Measurements from ENCODE around the gene DNAAF5. TPM values are rescaled to one million over a fixed set of nuclear protein-coding genes. Genes with fewer than 3 reads are reported as not detected.
A peak's percentile ranks its signal among the peaks of the same experiment; 100 is the strongest.

Gene DNAAF5
- polyA plus RNA-seq, 3 donors from 2014 or later, result 0.45 to 1.4 (median 1.3) TPM

DNA sequence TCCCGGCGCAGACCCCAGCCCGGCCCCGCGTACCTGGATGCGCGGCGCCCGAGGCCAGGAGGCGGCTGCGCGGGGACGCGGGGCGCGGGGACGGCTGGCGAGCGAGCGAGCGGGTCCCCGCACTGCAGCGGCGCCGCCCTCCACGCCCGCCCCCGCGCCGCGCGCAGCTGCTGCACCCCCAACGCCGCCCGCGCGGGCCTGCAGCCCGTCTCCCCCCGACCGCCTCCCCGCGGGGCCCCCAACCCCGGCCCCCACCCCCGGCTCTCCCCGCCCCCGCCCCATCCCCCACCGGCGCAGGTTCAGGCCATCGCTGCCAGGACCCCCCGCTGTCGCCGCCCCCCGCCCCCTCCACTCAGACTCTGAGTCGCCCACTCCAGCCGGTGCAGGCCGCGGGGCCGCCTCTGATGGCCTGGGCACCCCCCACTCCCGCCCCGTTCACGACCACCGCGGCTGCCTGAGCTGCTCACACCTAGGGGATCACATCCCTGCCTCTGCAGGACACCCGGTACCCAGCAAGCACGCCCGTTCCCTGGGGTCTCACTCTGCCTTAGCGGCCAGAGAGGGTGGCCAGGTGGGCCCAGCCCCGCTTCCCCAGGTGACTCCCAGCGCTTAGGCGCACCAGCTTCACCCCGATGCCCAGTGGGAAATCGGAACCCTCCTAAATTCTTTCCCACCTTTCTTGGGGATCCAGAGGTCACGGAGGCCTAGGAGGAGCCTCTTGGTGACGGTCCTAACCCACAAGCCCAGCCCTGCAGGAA is 13.9 kb upstream of the DNAAF5 start:
- peaks cover 2 to 6% (median 2%) of the 10 kb centered on the region in 3 donors for H3K27me3 Mint-ChIP-seq (ENCODE audit: low read depth in 3 of 3)
- DNase-seq, result no peak
- H3K4me1 Mint-ChIP-seq, result peaks cover 0 to 5% of the 10 kb centered on the region in 2 donors
- no peak overlapping the region for H3K27ac Mint-ChIP-seq
- no peak overlapping the region for H3K4me3 Mint-ChIP-seq
- peaks cover 0 to 5% (median 4%) of the 10 kb centered on the region in 3 donors for H3K36me3 Mint-ChIP-seq
- H3K9me3 Mint-ChIP-seq, result peaks cover 0 to 3% (median 0%) of the 10 kb centered on the region in 6 donors

DNA sequence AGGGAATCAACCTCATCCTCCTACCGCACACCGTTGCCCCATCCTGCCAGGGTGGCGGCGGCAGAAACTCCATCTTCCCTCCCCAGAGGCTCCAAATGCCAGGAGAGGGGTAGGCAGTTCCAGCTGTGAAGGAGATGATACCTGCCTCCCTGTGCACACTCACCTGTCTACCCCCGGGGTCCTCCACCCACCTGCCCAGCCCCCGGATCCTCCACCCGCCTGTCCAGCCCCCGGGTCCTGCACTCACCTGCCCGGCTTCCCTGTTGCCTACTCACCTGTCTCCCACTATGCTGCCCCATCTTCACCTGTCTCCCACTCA is 13.4 kb upstream of the DNAAF5 start:
- DNase-seq, result no peak
- peaks cover 2 to 6% (median 2%) of the 10 kb centered on the region in 3 donors for H3K27me3 Mint-ChIP-seq (ENCODE audit: low read depth in 3 of 3)
- H3K27ac Mint-ChIP-seq, result no peak overlapping the region
- H3K4me1 Mint-ChIP-seq, result peaks cover 0 to 5% of the 10 kb centered on the region in 2 donors
- peaks cover 0 to 5% (median 4%) of the 10 kb centered on the region in 3 donors for H3K36me3 Mint-ChIP-seq
- peaks cover 0 to 3% (median 0%) of the 10 kb centered on the region in 6 donors for H3K9me3 Mint-ChIP-seq
- H3K4me3 Mint-ChIP-seq, result peak overlapping the region in 3 of 5 donors; percentile 39 to 46 (median 42)

DNA sequence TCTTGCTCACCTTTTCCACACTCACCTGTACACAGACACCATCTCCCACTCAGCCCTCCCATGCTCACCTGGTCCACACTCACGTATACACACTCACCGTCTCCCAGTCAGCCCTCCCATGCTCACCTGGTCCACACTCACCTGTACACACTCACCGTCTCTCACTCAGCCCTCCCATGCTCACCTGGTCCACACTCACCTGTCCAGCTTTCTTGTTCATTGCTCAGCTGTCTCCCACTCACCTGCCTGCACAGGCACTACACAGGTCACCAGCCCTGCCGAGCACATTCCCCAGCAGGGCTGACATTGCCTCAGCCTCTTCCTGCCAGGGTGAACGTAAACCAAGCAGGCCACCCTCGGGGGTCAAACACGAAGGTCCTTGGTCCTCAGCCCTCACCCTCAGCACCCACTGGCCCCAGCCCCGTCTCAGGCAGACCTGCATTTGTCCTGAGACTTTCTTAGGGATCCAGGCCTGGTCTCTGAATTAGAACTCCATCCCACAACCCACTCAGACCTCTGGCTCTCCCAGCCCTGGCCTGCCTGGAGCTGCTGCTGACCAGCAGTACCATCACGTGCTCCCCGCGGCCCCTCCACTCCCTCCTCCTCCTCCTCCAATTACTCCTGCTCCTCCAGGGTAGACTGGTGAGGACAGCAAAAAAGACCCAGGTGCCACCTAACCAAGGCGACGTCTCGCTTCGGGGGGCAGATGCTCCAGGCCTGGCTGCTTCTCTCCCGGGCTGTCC is 12.8 kb upstream of the DNAAF5 start:
- peaks cover 0 to 5% of the 10 kb centered on the region in 2 donors for H3K4me1 Mint-ChIP-seq
- peaks cover 2 to 6% (median 2%) of the 10 kb centered on the region in 3 donors for H3K27me3 Mint-ChIP-seq (ENCODE audit: low read depth in 3 of 3)
- peak overlapping the region in 4 of 5 donors; percentile 36 to 46 (median 40) for H3K4me3 Mint-ChIP-seq
- peaks cover 0 to 5% (median 4%) of the 10 kb centered on the region in 3 donors for H3K36me3 Mint-ChIP-seq
- H3K9me3 Mint-ChIP-seq, result peaks cover 0 to 3% (median 0%) of the 10 kb centered on the region in 6 donors
- no peak for DNase-seq
- peak overlapping the region in 1 of 6 donors; percentile 37 for H3K27ac Mint-ChIP-seq

DNA sequence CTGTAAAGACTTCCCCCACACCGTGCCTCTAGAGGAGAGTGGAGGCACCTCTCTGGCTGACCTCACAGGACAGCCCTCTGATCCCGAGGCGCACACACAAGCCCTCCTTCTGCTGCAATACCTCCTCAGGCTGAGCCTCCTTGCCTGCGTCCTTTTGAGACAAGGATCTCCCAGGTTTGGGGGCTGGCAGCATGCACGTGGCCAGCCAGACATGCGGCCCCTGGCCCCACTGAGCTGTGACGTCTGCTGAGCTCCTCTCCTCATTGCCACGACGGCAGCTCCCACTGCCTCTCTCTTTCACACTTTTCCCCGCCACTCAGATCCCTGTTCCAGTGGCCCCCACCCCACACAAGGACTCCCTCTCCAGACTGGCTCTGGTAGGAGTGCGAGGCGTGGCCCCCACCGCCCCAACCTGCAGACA is 12.2 kb upstream of the DNAAF5 start:
- Mint-ChIP-seq H3K4me3 (peak overlapping the region in 1 of 5 donors; percentile 6), H3K9me3 (peaks cover 0 to 3% (median 0%) of the 10 kb centered on the region in 6 donors), H3K27ac (peak overlapping the region in 1 of 6 donors; percentile 37), H3K36me3 (peaks cover 0 to 5% (median 4%) of the 10 kb centered on the region in 3 donors), H3K4me1 (peaks cover 0 to 5% of the 10 kb centered on the region in 2 donors), H3K27me3 (ENCODE audit: low read depth in 3 of 3) (peaks cover 2 to 6% (median 2%) of the 10 kb centered on the region in 3 donors)
- DNase-seq, result no peak

DNA sequence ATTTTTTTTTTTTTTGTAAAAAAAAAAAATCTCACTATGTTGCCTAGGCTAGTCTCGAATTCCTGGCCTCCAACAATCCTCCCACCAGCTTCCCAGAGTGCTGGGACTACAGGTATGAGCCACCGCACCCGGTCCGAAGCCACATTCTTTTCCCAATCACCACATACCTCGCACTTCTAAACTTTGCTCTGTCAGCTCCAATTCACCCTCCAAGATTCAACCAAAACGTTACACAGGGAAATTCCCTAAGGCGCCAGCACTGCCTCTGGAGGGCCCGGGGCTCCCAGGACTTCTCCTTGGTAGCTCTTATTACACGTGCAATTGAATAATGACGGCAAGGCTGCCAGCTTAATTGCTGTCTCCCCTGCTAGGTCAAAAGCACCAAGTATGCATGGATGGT is 10.3 kb upstream of the DNAAF5 start:
- Mint-ChIP-seq H3K4me1 (peaks cover 0 to 5% of the 10 kb centered on the region in 2 donors), H3K27ac (no peak overlapping the region), H3K9me3 (peaks cover 0 to 3% (median 0%) of the 10 kb centered on the region in 6 donors), H3K36me3 (peaks cover 0 to 9% (median 4%) of the 10 kb centered on the region in 3 donors), H3K27me3 (ENCODE audit: low read depth in 3 of 3) (peaks cover 0 to 6% (median 5%) of the 10 kb centered on the region in 3 donors), H3K4me3 (no peak overlapping the region)
- no peak for DNase-seq

DNA sequence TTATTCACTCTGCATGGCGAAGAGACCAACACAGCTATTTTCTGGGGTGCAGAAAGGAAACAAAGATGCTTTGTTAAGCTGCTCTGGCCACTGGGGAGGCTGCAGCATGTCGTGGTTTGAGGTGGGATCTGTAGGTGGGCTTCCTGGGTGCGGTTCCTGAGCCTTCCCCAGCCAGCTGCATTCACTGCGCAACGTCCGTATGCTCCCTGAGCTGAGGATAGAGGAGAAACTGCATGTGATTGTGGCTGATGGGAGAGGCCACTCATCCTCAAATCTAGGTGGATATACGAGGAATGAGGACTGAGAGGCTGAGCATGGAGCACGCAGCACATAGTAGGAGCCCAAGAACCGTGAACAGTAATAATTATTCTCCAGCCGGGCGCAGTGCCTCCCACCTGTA is 9.9 kb upstream of the DNAAF5 start:
- no peak for DNase-seq
- Mint-ChIP-seq H3K36me3 (peaks cover under 1 to 10% (median 4%) of the 10 kb centered on the region in 3 donors), H3K27ac (no peak overlapping the region), H3K27me3 (ENCODE audit: low read depth in 3 of 3) (peaks cover 0 to 6% (median 5%) of the 10 kb centered on the region in 3 donors), H3K4me1 (peaks cover 0 to 5% of the 10 kb centered on the region in 2 donors), H3K9me3 (peaks cover 0 to 3% (median 0%) of the 10 kb centered on the region in 6 donors), H3K4me3 (no peak overlapping the region)

DNA sequence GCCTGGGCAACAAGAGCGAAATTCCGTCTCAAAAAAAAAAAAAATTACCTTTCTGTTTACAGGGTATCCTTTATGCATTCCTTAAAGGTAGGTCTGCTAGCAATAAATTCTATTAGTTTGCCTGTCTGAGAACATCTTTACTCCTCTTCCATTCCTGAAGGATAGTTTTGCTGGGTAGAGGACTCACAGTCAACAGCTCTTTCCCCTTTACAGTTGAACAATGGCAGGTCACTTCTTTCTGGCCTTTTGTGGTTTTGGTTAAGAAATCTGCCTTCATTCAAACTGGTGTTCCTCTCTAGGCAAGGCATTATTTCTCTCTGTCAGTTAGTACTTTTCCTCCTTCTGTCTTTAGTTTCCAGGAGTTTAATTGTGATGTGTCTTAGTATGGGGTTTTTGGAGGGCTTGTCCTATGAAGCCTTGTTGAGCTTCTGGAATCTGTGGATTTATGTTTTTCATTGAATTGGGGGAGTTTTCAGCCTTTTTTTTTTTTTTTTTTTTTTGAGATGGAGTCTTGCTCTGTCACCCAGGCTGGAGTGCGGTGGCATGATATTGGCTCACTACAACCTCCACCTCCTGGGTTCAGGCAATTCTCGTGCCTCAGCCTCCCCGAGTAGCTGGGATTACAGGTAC is 4.8 kb upstream of the DNAAF5 start:
- no peak overlapping the region for H3K4me3 Mint-ChIP-seq
- H3K27me3 Mint-ChIP-seq (ENCODE audit: low read depth in 3 of 3), result peaks cover 0 to 5% (median 0%) of the 10 kb centered on the region in 3 donors
- H3K4me1 Mint-ChIP-seq, result peaks cover 10% of the 10 kb centered on the region in 2 donors
- no peak for DNase-seq
- peak overlapping the region in 1 of 6 donors; percentile 26 for H3K27ac Mint-ChIP-seq
- peaks cover 0 to 4% (median 0%) of the 10 kb centered on the region in 6 donors for H3K9me3 Mint-ChIP-seq
- peaks cover 0 to 16% (median 7%) of the 10 kb centered on the region in 3 donors for H3K36me3 Mint-ChIP-seq

DNA sequence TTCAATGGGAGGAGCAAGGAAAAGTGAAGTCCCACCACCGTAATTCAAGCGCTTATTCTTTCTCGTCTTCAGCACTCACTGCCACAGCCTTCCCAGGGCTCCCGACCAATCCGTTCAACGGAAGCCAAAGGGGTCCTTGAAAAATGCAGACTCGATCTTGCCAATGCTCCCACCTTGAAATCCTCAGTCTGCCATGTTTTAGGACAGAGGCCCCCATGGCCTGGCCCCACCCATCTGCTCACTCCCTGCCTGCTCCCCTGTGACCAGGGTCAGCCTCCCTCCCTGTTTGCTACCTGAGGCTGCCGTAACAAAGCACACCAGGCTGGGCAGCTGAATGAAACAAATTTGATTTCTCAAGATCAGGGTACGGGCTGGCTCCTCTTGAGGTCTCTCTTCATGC is 3.0 kb upstream of the DNAAF5 start:
- Mint-ChIP-seq H3K27ac (no peak overlapping the region), H3K4me3 (no peak overlapping the region), H3K27me3 (ENCODE audit: low read depth in 3 of 3) (peaks cover 0 to 5% (median 0%) of the 10 kb centered on the region in 3 donors), H3K4me1 (peaks cover 17 to 19% of the 10 kb centered on the region in 2 donors), H3K36me3 (peaks cover 0 to 16% (median 7%) of the 10 kb centered on the region in 3 donors), H3K9me3 (peaks cover 0 to 4% (median 0%) of the 10 kb centered on the region in 6 donors)
- DNase-seq, result no peak

DNA sequence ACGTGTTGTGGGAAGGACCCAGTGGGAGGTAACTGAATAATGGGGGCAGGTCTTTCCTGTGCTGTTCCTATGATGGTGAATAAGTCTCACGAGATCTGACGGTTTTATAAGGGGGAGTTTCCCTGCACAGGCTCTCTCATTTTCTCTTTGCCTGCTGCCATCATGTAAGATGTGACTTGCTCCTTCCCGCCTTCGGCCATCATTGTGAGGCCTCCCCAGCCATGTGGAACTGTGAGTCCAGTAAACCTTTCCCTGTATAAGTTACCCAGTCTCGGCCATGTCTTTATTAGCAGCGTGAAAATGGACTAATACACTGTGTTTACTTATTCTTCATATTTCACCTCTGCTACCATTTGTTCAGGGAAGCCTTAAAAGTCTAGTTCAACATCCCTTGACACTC is 2.2 kb upstream of the DNAAF5 start:
- no peak overlapping the region for H3K27ac Mint-ChIP-seq
- peaks cover 0 to 5% (median 0%) of the 10 kb centered on the region in 3 donors for H3K27me3 Mint-ChIP-seq (ENCODE audit: low read depth in 3 of 3)
- H3K4me1 Mint-ChIP-seq, result peaks cover 17 to 19% of the 10 kb centered on the region in 2 donors
- peaks cover 0 to 16% (median 7%) of the 10 kb centered on the region in 3 donors for H3K36me3 Mint-ChIP-seq
- no peak for DNase-seq
- H3K4me3 Mint-ChIP-seq, result no peak overlapping the region
- peaks cover 0 to 4% (median 0%) of the 10 kb centered on the region in 6 donors for H3K9me3 Mint-ChIP-seq

DNA sequence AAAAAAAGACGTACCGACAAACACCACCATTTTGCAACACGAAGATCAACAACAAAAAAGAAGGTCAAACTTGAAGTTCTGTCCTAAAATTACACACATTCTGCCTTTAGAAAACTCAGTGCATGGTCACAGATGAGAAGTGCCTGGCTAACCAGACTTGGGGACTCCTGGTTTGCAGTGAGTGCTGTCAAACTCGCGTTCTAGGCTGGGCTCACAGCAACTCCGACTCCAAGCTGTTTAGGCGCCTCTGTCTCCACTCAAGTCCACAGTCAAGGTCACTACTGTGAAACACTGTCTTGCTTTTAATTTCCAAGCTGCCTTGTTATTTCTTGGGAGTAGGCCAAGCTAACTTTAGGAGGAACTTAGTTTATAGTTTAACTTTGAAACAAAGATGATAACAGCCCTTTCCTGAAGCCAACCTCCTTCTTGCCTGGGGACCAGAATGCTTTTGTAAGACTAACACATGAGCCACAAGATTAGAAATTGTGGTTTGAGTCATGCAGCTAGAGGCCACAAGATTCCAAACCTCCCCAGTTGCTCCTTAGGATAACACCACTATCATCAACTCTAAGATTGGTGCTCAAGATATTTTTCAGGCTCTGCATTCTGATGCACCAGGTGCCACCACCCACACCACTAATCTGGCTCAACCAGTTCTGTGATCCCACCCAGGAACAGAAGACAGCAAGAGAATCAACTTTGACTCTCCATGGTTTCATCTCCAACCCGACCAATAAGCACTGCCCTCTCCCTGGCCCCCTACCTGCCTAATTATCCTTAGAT is 1.1 kb upstream of the DNAAF5 start:
- H3K27ac Mint-ChIP-seq, result peak overlapping the region in 3 of 6 donors; percentile 45 to 67 (median 49)

DNA sequence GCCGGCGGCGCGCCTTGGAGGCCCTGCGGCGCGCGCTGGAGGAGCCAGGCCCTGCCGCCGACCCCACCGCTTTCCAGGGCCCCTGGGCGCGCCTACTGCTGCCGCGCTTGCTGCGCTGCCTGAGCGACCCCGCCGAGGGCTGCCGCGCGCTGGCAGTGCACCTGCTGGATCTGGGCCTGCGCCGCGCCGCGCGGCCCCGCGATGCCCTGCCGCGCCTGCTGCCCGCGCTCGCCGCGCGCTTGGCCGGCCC is 280 bp downstream of the DNAAF5 start:
- no peak for DNase-seq
- Mint-ChIP-seq H3K36me3 (peaks cover 5 to 20% (median 17%) of the 10 kb centered on the region in 3 donors), H3K4me3 (no peak overlapping the region), H3K4me1 (peaks cover 19 to 20% of the 10 kb centered on the region in 2 donors), H3K27me3 (ENCODE audit: low read depth in 3 of 3) (peaks cover 0 to 2% (median 0%) of the 10 kb centered on the region in 3 donors), H3K27ac (no peak overlapping the region), H3K9me3 (peaks cover 0 to 2% (median 0%) of the 10 kb centered on the region in 6 donors)

More for the DNA sequence above, 1.1 kb upstream of the DNAAF5 start:
- Mint-ChIP-seq H3K36me3 (peaks cover 7 to 19% (median 9%) of the 10 kb centered on the region in 3 donors), H3K27me3 (ENCODE audit: low read depth in 3 of 3) (peaks cover 0 to 5% (median 0%) of the 10 kb centered on the region in 3 donors), H3K9me3 (peaks cover 0 to 4% (median 0%) of the 10 kb centered on the region in 6 donors), H3K4me1 (peaks cover 19 to 20% of the 10 kb centered on the region in 2 donors), H3K4me3 (peak overlapping the region; percentile 60 to 80 (median 66))
- DNase-seq, result no peak

DNA sequence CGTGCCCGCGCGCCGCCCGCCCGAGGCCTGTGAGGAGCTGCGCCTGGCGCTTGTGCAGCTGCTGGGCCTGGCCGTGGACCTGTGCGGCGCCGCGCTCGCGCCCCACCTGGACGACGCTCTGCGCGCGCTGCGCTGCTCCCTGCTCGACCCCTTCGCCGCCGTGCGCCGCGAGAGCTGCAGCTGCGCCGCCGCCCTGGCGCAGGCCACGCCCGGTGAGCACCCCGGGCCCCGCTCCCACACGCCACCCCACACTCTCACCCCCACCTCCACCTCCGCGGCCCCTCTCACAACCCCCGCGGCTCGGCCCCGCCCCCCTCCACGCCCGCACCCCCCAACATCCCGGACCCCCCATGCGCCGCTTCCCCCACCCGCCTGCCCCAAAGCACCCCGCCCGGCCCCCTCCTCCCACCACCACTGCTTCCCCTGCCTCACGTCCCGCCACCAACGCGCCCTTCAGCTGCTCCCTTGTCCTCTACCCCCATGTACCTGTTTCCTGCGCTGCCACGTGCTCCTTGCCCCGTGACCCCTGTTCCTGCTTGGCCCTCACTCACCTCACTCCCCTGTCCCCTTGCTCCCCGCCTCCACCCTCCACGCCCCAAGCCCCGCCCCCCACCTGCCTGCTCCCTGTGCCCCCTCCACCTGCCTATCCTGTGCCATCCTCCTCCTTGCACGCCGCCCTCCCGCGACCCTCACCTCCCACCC is 756 bp downstream of the DNAAF5 start, which contains the start of gene PRKAR1B:
Gene PRKAR1B (minus strand): TSS at position 178 of the 702 bp plus-strand sequence. CDS start 15,776 bp downstream, outside the sequence.
- peaks cover 3 to 19% (median 17%) of the 10 kb centered on the region in 3 donors for H3K36me3 Mint-ChIP-seq
- DNase-seq, result peak in 1 of 3 donors; percentile 8
- H3K4me3 Mint-ChIP-seq, result peak within 1 kb of the TSS; percentile 77 to 87 (median 84)
- peak within 1 kb of the TSS in 4 of 6 donors; percentile 49 to 73 (median 63) for H3K27ac Mint-ChIP-seq
- peaks cover 0 to 2% (median 0%) of the 10 kb centered on the region in 3 donors for H3K27me3 Mint-ChIP-seq (ENCODE audit: low read depth in 3 of 3)
- H3K9me3 Mint-ChIP-seq, result peaks cover 0 to 2% (median 0%) of the 10 kb centered on the region in 6 donors
- peaks cover 19 to 20% of the 10 kb centered on the region in 2 donors for H3K4me1 Mint-ChIP-seq
